Right atrium auricular region (tissue), 2 donors: ENCODE data around the gene FGD6. TPM values are rescaled to one million over a fixed set of nuclear protein-coding genes. Genes with fewer than 3 reads are reported as not detected.
A peak's percentile ranks its signal among the peaks of the same experiment; 100 is the strongest.

Experiments
- DNase-seq: peaks from one replicate; pipeline ENCODE4 v3.0.0-alpha.2; 2019; ENCODE audit warnings: low spot score
- H3K27ac ChIP-seq, 2 donors: fragments of 200-600 bp; sonication (generic); 1 replicate in 1 of 2; 2 replicates in 1 of 2; pipeline ENCODE4 v1.5.1; 2016 to 2019
- H3K27me3 ChIP-seq, 2 donors: fragments of 200-600 bp; sonication (generic); one replicate each; pipeline versions ENCODE4 v1.5.1 to v1.6.0; 2017 to 2019
- H3K36me3 ChIP-seq: fragments of 200-600 bp; sonication (generic); one replicate; pipeline ENCODE4 v1.5.1; 2016
- H3K4me1 ChIP-seq, 2 donors: fragments of 200-600 bp; sonication (generic); one replicate each; pipeline versions ENCODE4 v1.5.1 to v1.6.0; 2017 to 2019
- H3K4me3 ChIP-seq, 2 donors: fragments of 200-600 bp; sonication (generic); 1 replicate in 1 of 2; 2 replicates in 1 of 2; pipeline ENCODE4 v1.5.1; 2017 to 2019; ENCODE audit warnings: mild to moderate bottlenecking in 1 of 2, moderate library complexity in 1 of 2
- H3K9me3 ChIP-seq, 2 donors: fragments of 200-600 bp; sonication (generic); one replicate each; pipeline ENCODE4 v1.5.1; 2019
- CTCF ChIP-seq, 2 donors: fragments of 200-600 bp; sonication (generic); IDR thresholded peaks; one replicate each; pipeline ENCODE4 v1.5.1; 2019; ENCODE audit warnings: antibody characterized with exemption in 2 of 2
- total RNA-seq, 2 donors: library from RNA; depleted of rRNA; stranded (reverse); fragments of >200 nt; gene quantifications; one replicate each; pipeline ENCODE4 v1.1.0, GENCODE V29; 2016

FGD6 gene
- 10 to 100 TPM; 15.8 to 16.9 TPM for total RNA-seq

- Histone ChIP-seq H3K36me3 (no peaks in the 10 kb centered on the region), H3K27me3 (no peaks in the 10 kb centered on the region), H3K4me1 (peaks cover 0 to 34% of the 10 kb centered on the region in 2 donors), H3K9me3 (no peaks in the 10 kb centered on the region), H3K4me3 (peak within 1 kb of the TSS; percentile 63 to 93), H3K27ac (peak within 1 kb of the TSS; percentile 87 to 99)
- DNase-seq: peak; percentile 99
- TF ChIP-seq CTCF (IDR thresholded peaks at IDR 0.05): peak in 1 of 2 donors; percentile 60
Measured at GRCh38 chr12:95217377-95218149, at the start of gene FGD6, which contains the start of gene VEZT. Gene FGD6 (minus strand): TSS chr12:95217467. CDS start chr12:95217240, 227 bp downstream. Gene VEZT (plus strand): TSS chr12:95217807. CDS start chr12:95217851, 44 bp downstream.

DNA sequence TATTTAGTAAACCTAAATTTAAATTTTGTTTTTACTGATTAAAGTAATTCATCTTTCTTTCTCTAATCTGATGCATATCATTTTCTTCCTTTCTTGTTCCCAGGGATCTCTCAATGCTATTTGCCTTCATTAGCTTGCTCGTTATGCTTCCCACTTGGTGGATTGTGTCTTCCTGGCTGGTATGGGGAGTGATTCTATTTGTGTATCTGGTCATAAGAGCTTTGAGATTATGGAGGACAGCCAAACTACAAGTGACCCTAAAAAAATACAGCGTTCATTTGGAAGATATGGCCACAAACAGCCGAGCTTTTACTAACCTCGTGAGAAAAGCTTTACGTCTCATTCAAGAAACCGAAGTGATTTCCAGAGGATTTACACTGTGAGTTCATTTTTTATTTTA is 49.0 kb upstream of the FGD6 start:
- H3K4me3 ChIP-seq: no peak overlapping the region
- no peak for DNase-seq
- peak overlapping the region in 1 of 2 donors; percentile 45 for H3K27ac ChIP-seq
- no peaks in the 10 kb centered on the region for H3K9me3 ChIP-seq
- no peaks in the 10 kb centered on the region for H3K27me3 ChIP-seq
- H3K4me1 ChIP-seq: peaks cover 0 to 18% of the 10 kb centered on the region in 2 donors
- TF ChIP-seq CTCF (IDR thresholded peaks at IDR 0.05): no peak
- peaks cover 41% of the 10 kb centered on the region for H3K36me3 ChIP-seq

DNA sequence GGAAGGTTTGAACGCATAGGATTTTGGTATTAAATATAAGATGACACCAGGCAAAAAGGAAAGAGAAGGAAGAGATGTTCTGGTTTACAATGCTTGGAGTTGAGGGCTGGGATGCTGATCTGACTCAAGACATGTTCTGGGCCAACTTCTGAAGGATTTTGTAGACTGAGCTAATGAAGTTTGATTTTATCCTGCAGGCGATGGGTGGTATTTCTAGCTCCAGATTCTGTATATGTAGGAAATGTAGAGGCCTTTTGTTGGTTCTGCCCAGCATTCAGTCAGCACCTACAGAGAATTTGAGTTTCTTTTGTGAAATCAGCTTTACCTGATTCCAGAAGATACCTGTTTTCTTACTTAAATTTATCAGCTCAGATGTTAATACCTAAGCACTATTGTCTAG is 48.5 kb upstream of the FGD6 start:
- no peaks in the 10 kb centered on the region for H3K27me3 ChIP-seq
- peaks cover 41% of the 10 kb centered on the region for H3K36me3 ChIP-seq
- TF ChIP-seq CTCF (IDR thresholded peaks at IDR 0.05): no peak
- H3K9me3 ChIP-seq: no peaks in the 10 kb centered on the region
- peak overlapping the region in 1 of 2 donors; percentile 45 for H3K27ac ChIP-seq
- H3K4me1 ChIP-seq: peaks cover 0 to 18% of the 10 kb centered on the region in 2 donors
- no peak for DNase-seq
- H3K4me3 ChIP-seq: no peak overlapping the region

DNA sequence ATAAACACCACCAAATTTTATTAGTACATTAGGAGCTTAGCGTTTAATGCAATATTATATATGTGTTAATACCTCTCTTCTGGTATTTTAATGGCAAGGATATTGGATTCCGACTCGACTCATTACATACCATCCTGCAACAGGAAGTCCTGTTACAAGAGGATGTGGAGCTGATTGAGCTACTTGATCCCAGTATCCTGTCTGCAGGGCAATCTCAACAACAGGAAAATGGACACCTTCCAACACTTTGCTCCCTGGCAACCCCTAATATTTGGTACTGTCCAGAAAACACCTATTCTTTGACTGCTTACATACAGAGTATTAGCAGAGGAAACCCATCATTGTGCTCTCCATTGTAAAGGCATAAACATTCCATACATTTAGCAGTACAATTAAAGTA is 45.5 kb upstream of the FGD6 start:
- H3K4me1 ChIP-seq: peaks cover 0 to 33% of the 10 kb centered on the region in 2 donors

DNA sequence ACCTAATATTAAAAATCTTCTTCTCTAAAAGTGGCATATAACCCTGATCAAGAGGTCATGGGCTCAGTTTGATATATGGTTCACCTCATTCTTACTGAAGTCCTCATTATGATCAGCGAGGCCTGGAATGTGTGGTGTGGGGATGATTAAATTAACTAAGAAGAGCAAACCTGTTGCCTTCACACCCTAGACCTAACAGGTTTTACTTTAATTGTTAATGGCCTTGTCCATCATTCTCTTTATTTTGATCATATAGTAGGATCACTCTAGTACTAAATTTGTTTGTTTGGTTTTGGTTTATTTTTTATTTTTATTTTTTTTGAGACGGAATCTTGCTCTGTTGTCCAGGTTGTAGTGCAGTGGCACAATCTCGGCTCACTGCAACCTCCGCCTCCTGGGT is 43.8 kb upstream of the FGD6 start:
- no peak for TF ChIP-seq CTCF (IDR thresholded peaks at IDR 0.05)
- Histone ChIP-seq H3K4me3 (no peak overlapping the region), H3K9me3 (no peaks in the 10 kb centered on the region), H3K36me3 (peaks cover 34% of the 10 kb centered on the region), H3K27me3 (no peaks in the 10 kb centered on the region), H3K4me1 (peaks cover 0 to 33% of the 10 kb centered on the region in 2 donors), H3K27ac (no peak overlapping the region)
- DNase-seq: no peak

More for the DNA sequence above, 45.5 kb upstream of the FGD6 start:
- Histone ChIP-seq H3K4me3 (no peak overlapping the region), H3K27me3 (no peaks in the 10 kb centered on the region), H3K27ac (no peak overlapping the region), H3K9me3 (no peaks in the 10 kb centered on the region), H3K36me3 (peaks cover 30% of the 10 kb centered on the region)
- no peak for TF ChIP-seq CTCF (IDR thresholded peaks at IDR 0.05)
- DNase-seq: no peak
